Nephron progenitor cell (in vitro differentiated cells): Measurements from ENCODE around the gene LDLRAD3.

Experiments used
- DNase-seq: peaks from one replicate; pipeline ENCODE4 v3.0.0; 2021
- H3K27ac Mint-ChIP-seq: 2 replicates; pipeline ENCODE4 v1.8.0; 2021; ENCODE audit warnings: mild to moderate bottlenecking, moderate library complexity, mixed read lengths
- H3K27me3 Mint-ChIP-seq: 2 replicates; pipeline ENCODE4 v1.8.0; 2021; ENCODE audit warnings: mild to moderate bottlenecking, low read depth, mixed read lengths; ENCODE audit not compliant: poor library complexity
- H3K36me3 Mint-ChIP-seq: 2 replicates; pipeline ENCODE4 v1.8.0; 2021; ENCODE audit warnings: low read depth, mixed read lengths
- H3K4me1 Mint-ChIP-seq: 2 replicates; pipeline ENCODE4 v1.8.0; 2021; ENCODE audit warnings: mixed read lengths
- H3K4me3 Mint-ChIP-seq: 2 replicates; pipeline ENCODE4 v1.8.0; 2021; ENCODE audit warnings: mild to moderate bottlenecking, moderate library complexity, mixed read lengths
- H3K9me3 Mint-ChIP-seq: 2 replicates; pipeline ENCODE4 v1.8.0; 2021; ENCODE audit warnings: mild to moderate bottlenecking, moderate library complexity, mixed read lengths
- TF ChIP-seq, protein P1 (sequence below): fragments of 200-600 bp; sonication (generic); IDR thresholded peaks from 2 replicates; pipeline ENCODE4 v1.5.0; 2021; ENCODE audit warnings: antibody characterized with exemption

LDLRAD3 gene

DNA sequence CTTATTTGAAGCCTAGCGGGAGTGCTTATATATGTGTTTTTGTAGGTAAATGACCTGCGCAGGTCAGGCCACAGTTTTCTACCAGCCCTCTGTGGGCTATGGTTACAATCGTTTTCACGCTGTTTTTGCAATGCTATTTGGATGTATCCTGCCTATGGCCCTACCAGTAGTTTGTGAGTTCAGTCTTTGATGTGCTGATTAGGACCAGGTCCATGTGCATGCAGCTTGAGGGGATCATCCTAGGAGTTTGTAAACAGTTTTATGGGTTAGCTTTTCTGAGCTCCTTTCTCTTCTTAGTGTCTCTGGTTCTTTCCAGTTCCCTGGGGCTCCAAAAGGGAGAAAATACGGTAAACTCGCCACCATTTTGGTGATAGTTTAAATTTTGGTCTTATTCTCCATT, 142.5 kb downstream of the LDLRAD3 start:
- TF ChIP-seq, protein P1, sequence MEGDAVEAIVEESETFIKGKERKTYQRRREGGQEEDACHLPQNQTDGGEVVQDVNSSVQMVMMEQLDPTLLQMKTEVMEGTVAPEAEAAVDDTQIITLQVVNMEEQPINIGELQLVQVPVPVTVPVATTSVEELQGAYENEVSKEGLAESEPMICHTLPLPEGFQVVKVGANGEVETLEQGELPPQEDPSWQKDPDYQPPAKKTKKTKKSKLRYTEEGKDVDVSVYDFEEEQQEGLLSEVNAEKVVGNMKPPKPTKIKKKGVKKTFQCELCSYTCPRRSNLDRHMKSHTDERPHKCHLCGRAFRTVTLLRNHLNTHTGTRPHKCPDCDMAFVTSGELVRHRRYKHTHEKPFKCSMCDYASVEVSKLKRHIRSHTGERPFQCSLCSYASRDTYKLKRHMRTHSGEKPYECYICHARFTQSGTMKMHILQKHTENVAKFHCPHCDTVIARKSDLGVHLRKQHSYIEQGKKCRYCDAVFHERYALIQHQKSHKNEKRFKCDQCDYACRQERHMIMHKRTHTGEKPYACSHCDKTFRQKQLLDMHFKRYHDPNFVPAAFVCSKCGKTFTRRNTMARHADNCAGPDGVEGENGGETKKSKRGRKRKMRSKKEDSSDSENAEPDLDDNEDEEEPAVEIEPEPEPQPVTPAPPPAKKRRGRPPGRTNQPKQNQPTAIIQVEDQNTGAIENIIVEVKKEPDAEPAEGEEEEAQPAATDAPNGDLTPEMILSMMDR = no peak
- no peak for DNase-seq
- Mint-ChIP-seq H3K36me3 (peaks cover 71% of the 10 kb centered on the region), H3K27me3 (peaks cover 3% of the 10 kb centered on the region), H3K27ac (no peak overlapping the region), H3K4me1 (peaks cover 16% of the 10 kb centered on the region), H3K9me3 (peaks cover 8% of the 10 kb centered on the region), H3K4me3 (no peak overlapping the region)

DNA sequence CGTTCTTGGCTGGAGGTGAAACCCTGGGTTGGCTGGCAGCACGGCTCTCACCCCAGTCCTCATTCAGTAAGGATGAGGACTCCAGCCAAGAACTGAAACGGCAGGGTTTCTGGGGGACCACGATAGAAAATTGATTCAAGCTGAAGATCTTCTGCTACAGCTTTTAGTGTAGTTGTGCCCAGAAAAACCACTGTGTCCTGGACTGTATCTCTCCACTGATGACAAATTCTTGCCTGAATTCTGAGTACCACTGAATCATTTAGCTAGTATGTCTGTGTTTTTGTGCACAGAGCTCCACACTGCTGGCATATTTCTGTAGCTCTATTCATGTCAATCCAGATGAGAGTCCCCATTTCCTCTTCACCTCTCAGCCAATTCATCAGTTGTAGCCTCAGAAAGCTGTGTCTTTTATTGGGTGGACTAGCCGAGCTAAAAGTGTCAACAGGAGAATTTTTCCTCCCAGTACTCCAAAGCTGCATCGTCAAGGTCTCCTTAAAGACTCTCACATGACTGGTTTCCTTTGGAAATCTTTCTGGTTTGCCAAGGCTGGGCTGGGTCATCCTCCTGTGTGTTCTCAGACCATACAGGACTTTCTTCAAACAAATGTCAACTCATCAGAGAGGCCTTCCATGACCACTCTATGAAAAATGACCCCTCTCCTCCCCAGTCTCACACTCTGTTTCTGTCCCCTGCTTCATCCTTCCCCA, 144.6 kb downstream of the LDLRAD3 start:
- DNase-seq = no peak
- peaks cover 69% of the 10 kb centered on the region for H3K36me3 Mint-ChIP-seq
- H3K4me1 Mint-ChIP-seq = peaks cover 32% of the 10 kb centered on the region
- H3K27ac Mint-ChIP-seq = peak overlapping the region; percentile 57
- no peak overlapping the region for H3K4me3 Mint-ChIP-seq
- H3K27me3 Mint-ChIP-seq = peaks cover 3% of the 10 kb centered on the region
- TF ChIP-seq, protein P1 = no peak
- H3K9me3 Mint-ChIP-seq = peaks cover 13% of the 10 kb centered on the region

DNA sequence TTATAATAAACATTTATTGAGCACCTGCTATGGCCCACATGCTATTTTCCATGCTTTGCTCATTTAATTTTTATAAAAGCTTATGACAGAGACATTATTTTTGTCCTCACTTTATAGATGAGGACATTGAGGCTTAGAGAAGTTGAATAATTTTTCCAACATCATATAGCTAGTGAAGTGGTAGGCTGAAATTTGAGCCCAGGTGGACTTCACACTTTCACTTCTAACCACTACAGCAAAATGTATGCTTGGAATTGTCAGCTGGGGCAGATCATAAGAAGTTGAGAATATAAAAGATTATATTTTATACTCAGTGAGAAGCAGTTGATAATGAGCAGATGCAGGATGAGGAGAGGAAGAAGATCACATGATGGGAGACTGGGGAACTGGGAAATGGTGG, 146.1 kb downstream of the LDLRAD3 start:
- Mint-ChIP-seq H3K4me1 (peaks cover 32% of the 10 kb centered on the region), H3K27ac (peak overlapping the region; percentile 61), H3K4me3 (no peak overlapping the region), H3K36me3 (peaks cover 69% of the 10 kb centered on the region), H3K27me3 (peaks cover 3% of the 10 kb centered on the region), H3K9me3 (peaks cover 20% of the 10 kb centered on the region)
- TF ChIP-seq, protein P1 = no peak
- DNase-seq = no peak

DNA sequence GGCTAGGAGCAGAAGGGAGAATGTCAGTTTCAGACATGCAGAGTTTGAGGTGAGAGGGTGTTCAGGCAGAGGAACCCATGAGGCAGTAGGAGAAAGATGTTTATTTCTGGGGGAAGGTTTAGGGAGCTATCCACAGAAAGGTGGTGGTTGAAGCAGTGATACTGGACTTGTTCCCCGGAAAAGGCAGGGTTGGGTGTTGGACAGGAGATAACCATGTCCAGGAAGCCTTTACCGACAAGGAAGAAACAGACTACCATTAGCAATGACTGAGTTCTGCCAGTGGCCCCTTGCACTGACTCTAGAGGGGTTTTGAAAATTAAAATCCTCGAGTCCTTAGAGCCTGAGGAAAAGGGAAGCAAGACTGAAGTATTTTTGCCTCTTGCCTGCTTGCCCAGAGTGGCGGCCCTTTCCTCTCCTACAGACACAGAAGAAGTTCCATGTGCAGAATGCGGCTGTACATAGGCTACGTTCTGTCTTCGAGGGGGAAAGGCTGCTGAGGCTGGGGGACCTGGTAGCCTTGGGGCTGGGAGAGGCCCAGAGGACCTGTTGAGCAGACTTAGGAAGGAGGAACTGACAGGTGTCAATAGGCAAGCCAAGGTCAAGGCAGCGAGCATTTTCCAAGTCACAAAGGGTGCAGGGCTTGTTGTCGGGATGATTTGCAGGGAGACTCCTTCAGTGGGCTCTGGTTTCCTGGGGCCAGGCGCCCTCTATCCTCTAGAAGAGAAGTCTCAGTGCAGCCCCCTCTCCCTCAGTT, 146.7 kb downstream of the LDLRAD3 start:
- peaks cover 3% of the 10 kb centered on the region for H3K27me3 Mint-ChIP-seq
- peaks cover 69% of the 10 kb centered on the region for H3K36me3 Mint-ChIP-seq
- peak; percentile 16 for DNase-seq
- peak overlapping the region; percentile 87 for H3K27ac Mint-ChIP-seq
- H3K4me3 Mint-ChIP-seq = no peak overlapping the region
- TF ChIP-seq, protein P1 = no peak
- H3K4me1 Mint-ChIP-seq = peaks cover 32% of the 10 kb centered on the region
- H3K9me3 Mint-ChIP-seq = peaks cover 21% of the 10 kb centered on the region

DNA sequence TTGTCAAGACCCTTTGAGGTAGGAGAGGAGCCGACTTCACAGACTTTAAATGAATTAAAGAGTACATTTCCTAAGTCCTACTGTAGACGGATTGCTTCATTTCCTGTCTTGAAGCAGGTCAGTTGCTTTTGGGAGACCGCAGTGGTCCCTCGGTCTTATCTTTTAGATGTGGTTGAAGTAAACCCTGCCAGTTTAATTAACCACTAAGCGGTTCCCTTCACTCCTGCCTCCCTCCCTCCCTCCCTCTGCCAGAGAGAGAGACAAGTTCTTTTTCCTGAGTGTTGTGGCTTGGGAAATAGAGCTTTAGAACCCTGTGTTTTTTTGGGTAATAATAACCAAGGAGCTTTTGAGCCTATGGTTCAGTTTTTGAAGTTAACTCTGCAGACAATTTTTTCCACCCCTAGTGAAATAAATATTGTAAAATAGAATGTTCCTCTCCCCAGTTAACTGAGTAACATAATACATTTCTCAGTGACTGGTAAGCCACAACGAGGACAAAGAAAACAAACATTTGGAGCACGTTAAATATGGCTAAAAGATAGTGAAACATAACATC, 147.5 kb downstream of the LDLRAD3 start:
- TF ChIP-seq, protein P1 = no peak
- no peak for DNase-seq
- Mint-ChIP-seq H3K4me1 (peaks cover 32% of the 10 kb centered on the region), H3K36me3 (peaks cover 69% of the 10 kb centered on the region), H3K27me3 (peaks cover 3% of the 10 kb centered on the region), H3K9me3 (peaks cover 21% of the 10 kb centered on the region), H3K27ac (peak overlapping the region; percentile 92), H3K4me3 (no peak overlapping the region)
